Glutamatergic neuron (in vitro differentiated cells): Measurements from ENCODE around the gene RBM20. TPM values are rescaled to one million over a fixed set of nuclear protein-coding genes. Genes with fewer than 3 reads are reported as not detected.

Experiments
- DNase-seq: peaks from one replicate; pipeline ENCODE4 v3.0.0; 2022
- H3K27ac Mint-ChIP-seq: one replicate; pipeline ENCODE4 v1.8.0; 2020; ENCODE audit warnings: mild to moderate bottlenecking, mixed read lengths, inconsistent platforms; ENCODE audit not compliant: unreplicated experiment
- H3K27me3 Mint-ChIP-seq: one replicate; pipeline ENCODE4 v1.8.0; 2020; ENCODE audit warnings: mild to moderate bottlenecking, moderate library complexity, mixed read lengths, inconsistent platforms; ENCODE audit not compliant: unreplicated experiment
- H3K36me3 Mint-ChIP-seq: one replicate; pipeline ENCODE4 v1.8.0; 2020; ENCODE audit warnings: mild to moderate bottlenecking, mixed read lengths, inconsistent platforms; ENCODE audit not compliant: unreplicated experiment
- H3K4me1 Mint-ChIP-seq: one replicate; pipeline ENCODE4 v1.8.0; 2020; ENCODE audit warnings: mild to moderate bottlenecking, low read depth, mixed read lengths, inconsistent platforms; ENCODE audit not compliant: unreplicated experiment
- H3K4me3 Mint-ChIP-seq: one replicate; pipeline ENCODE4 v1.8.0; 2020; ENCODE audit warnings: mild to moderate bottlenecking, mixed read lengths, inconsistent platforms; ENCODE audit not compliant: unreplicated experiment
- H3K9me3 Mint-ChIP-seq: one replicate; pipeline ENCODE4 v1.8.0; 2020; ENCODE audit warnings: mild to moderate bottlenecking, moderate library complexity, mixed read lengths, inconsistent platforms; ENCODE audit not compliant: unreplicated experiment
- CTCF ChIP-seq: fragments of 200-600 bp; sonication (generic); IDR thresholded peaks from one replicate; pipeline ENCODE4 v1.5.0; 2021; ENCODE audit not compliant: partially characterized antibody, unreplicated experiment
- total RNA-seq: library from RNA; stranded (reverse); fragmentation: NEBNext Ultra II Directional; extraction: Animal tissue kit (Norgen Biotek cat#: 25700); gene quantifications from one replicate; pipeline ENCODE4 v1.2.1, GENCODE V29; 2021; ENCODE audit not compliant: unreplicated experiment

The RBM20 gene
- total RNA-seq, 1 donor from 2014 or later = 5.8 TPM

GRCh38 chr10:110652475-110653118 lies 8.5 kb downstream of the RBM20 start:
- H3K9me3 Mint-ChIP-seq = no peaks in the 10 kb centered on the region
- peaks cover 32% of the 10 kb centered on the region for H3K4me1 Mint-ChIP-seq
- H3K36me3 Mint-ChIP-seq = no peaks in the 10 kb centered on the region
- TF ChIP-seq CTCF = no peak
- H3K27ac Mint-ChIP-seq = no peak overlapping the region
- no peaks in the 10 kb centered on the region for H3K27me3 Mint-ChIP-seq
- no peak overlapping the region for H3K4me3 Mint-ChIP-seq
- DNase-seq = no peak

DNA sequence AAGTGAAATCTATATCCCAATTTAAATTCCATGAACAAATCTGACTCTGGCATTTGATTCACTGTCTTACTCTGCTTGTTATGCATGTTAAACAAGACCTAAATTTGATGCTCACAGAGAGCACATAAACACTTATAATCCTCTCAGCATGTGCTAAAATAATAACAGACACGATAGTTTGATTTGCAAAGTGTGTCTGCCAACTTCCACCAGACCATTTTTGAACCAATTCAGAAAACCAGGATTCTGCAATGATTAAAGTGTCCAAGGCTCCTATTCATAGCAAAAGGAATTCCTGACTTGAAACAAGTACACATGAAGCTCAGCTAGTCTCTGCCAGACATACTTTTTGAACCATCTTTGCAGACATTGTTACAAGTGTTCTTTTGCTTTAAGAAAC lies 11.2 kb downstream of the RBM20 start:
- H3K9me3 Mint-ChIP-seq = no peaks in the 10 kb centered on the region
- H3K27me3 Mint-ChIP-seq = no peaks in the 10 kb centered on the region
- peaks cover 21% of the 10 kb centered on the region for H3K4me1 Mint-ChIP-seq
- no peaks in the 10 kb centered on the region for H3K36me3 Mint-ChIP-seq
- TF ChIP-seq CTCF = no peak
- no peak overlapping the region for H3K4me3 Mint-ChIP-seq
- no peak for DNase-seq
- H3K27ac Mint-ChIP-seq = no peak overlapping the region

DNA sequence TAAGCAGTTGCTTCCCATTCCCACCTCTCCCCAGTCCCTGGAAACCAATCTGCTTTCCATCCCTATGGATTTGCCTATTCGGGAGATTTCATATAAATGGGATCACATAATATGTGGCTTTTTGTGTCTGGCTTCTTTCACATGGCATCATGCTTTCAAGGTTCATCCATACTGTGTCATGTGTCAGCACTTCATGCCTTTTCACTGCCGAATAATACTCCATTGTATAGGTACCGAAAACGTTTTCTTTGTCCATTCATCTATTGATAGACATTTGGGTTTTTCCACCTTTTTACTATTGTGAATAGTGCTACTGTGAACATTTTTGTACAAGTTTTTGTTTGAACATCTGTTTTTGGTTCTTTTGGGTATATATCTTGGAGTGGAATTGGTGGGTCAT lies 12.5 kb downstream of the RBM20 start:
- Mint-ChIP-seq H3K4me3 (no peak overlapping the region), H3K27me3 (no peaks in the 10 kb centered on the region), H3K27ac (no peak overlapping the region), H3K36me3 (peaks cover 3% of the 10 kb centered on the region), H3K4me1 (peaks cover 12% of the 10 kb centered on the region), H3K9me3 (no peaks in the 10 kb centered on the region)
- DNase-seq = no peak
- TF ChIP-seq CTCF = no peak

DNA sequence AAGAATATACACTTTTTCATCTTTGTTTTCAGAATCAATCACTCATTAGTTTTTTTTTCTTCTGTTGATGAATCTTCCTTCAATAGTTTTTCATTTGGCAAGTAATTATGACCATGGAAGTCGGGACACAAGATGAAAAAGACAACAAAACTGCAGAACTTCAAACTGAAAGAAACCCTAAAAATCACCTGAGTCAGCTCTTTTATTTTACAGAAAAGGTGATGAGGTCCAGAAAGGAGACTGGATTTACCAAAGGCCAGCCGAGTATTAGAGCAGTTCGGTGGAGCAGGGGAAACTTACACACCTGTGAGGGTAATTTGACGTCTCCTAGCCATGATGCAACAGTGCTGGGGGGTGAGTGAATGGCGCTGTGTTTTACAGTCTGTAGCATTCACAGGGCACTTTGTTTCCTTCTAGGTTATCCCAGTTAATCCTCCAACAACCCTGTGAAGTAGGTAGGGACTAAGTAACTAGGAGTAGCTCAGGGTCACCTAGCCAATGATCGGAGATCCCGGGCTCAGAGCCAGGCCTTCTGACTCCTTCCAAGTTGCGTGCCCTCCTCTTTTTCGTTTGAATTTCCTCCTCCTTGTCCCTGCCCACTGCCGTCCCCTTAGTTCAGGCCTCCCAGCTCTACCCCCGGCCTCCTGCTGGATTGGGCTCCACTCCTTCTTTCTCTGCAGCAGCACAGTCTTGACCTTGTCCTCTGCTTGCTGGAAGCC lies 14.0 kb downstream of the RBM20 start:
- H3K27ac Mint-ChIP-seq = no peak overlapping the region
- no peak for DNase-seq

More for the DNA sequence above, 14.0 kb downstream of the RBM20 start:
- no peak for TF ChIP-seq CTCF
- no peaks in the 10 kb centered on the region for H3K9me3 Mint-ChIP-seq
- H3K36me3 Mint-ChIP-seq = peaks cover 3% of the 10 kb centered on the region
- peaks cover 2% of the 10 kb centered on the region for H3K27me3 Mint-ChIP-seq
- H3K4me1 Mint-ChIP-seq = peaks cover 4% of the 10 kb centered on the region
- H3K4me3 Mint-ChIP-seq = no peak overlapping the region
